ENCODE data around the gene TRIB2. TPM values are rescaled to one million over a fixed set of nuclear protein-coding genes. Genes with fewer than 3 reads are reported as not detected.

Gene TRIB2
- total and polyA plus RNA-seq, 11 donors, result 31.2 to 140 (median 41.4) TPM

DNA sequence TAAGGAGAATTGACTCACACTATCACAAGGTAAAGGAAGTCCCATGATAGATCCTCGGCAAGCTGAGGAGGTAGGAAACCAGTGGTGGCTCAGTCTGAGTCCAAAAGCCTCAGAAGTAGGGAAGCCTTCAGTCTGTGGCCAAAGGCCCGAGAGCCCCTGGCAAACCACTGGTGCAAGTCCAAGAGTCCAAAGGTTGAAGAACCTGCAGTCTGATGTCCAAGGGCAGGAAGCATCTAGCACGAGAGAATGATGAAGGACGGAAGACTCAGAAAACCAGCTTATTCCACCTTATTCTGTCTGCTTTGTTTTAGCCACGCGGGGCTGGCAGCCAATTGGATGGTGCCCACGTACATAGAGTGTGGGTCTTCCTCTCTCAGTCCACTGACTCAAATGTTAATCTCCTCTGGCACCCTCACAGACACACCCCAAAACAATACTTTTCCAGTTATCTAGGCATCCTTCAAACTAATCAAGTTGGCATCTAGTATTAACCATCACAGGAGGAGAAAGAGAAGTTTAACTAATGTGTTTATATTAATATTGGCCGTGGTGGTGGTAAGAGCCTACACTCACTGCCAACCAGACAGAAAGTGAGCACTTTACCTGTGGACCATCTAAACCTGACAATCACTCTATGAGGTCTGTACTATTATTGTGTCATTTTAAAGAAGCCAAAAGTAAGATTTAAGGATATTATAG is 8.1 kb upstream of the TRIB2 start:
- no peak for DNase-seq
- no peak for TF ChIP-seq POLR2A (IDR thresholded peaks at IDR 0.05)
- no peak for TF ChIP-seq CTCF (IDR thresholded peaks at IDR 0.05)

DNA sequence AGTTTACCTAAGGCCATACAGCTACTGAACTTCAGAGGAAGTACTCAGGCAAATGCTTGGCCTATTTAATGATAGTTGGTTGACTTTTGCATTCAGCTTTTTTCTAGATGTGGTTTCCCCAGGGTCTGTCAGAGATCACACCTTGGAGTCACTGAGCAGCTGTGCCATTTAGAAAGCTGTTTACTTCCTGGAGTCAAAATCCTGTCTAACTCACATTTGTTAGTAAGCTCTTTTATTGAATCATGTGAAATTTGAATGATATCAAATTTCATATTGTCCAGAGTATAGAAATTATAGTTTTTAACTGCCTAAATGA is 7.6 kb upstream of the TRIB2 start:
- intact Hi-C loops (cut with DNase I), result loop anchor here in 2 of 10 donors (5.0 to 10.0 kb wide), 2 partner anchors 42 to 164 kb away; no protein-coding TSS in a partner anchor
- Histone ChIP-seq H3K27me3 (no peaks in the 10 kb centered on the region), H3K27ac (peak overlapping the region in 1 of 12 donors; percentile 48), H3K4me1 (peaks cover 0 to 18% (median under 1%) of the 10 kb centered on the region in 12 donors), H3K36me3 (no peaks in the 10 kb centered on the region), H3K9me3 (peaks cover 0 to 8% (median 0%) of the 10 kb centered on the region in 12 donors), H3K4me3 (no peak overlapping the region)
- ATAC-seq (no peak), DNase-seq (no peak)
- TF ChIP-seq POLR2A (IDR thresholded peaks at IDR 0.05), result no peak
- no peak for TF ChIP-seq CTCF (IDR thresholded peaks at IDR 0.05)

More for the DNA sequence above, 8.1 kb upstream of the TRIB2 start:
- H3K4me3 ChIP-seq, result no peak overlapping the region
- WGBS, 4 donors, result 92 to 96% (median 94%) methylated on average over 8 of the region's 8 CpGs
- H3K9me3 ChIP-seq, result peaks cover 0 to 8% (median 0%) of the 10 kb centered on the region in 12 donors
- no peaks in the 10 kb centered on the region for H3K36me3 ChIP-seq
- no peaks in the 10 kb centered on the region for H3K27me3 ChIP-seq
- H3K4me1 ChIP-seq, result peaks cover 0 to 16% (median 0%) of the 10 kb centered on the region in 12 donors
- intact Hi-C loops (cut with DNase I), result loop anchor here in 2 of 10 donors (5.0 to 10.0 kb wide), 2 partner anchors 41 to 164 kb away; no protein-coding TSS in a partner anchor
- H3K27ac ChIP-seq, result peak overlapping the region in 1 of 12 donors; percentile 48
- no peak for ATAC-seq

DNA sequence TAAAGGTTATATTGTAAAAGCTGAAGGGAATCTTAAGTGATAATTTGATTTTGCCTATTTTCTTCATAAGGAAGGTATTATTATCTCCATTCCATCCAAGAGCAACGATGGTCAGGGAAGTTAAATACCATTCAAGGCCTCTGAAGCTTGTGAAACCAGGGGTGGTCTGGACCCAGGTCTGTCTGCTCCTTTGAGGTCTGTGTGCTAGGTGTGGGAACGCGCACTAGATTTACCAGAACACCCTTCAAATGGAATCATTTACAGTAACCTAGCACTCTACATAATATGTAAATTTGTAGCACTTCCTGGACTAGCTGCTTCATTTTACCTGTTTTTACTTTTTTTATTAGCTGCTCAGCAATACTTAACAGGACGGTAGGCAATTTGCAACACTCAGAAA is 6.4 kb upstream of the TRIB2 start:
- peaks cover 0 to 4% (median 0%) of the 10 kb centered on the region in 12 donors for H3K9me3 ChIP-seq
- ATAC-seq, result no peak
- intact Hi-C loops (cut with DNase I), result loop anchor here in 9 of 10 donors (5.0 to 10.0 kb wide), 15 partner anchors 156 to 876 kb away; no protein-coding TSS in a partner anchor
- 90 to 99% (median 96%) methylated on average over 4 of the region's 4 CpGs for WGBS, 4 donors
- H3K36me3 ChIP-seq, result no peaks in the 10 kb centered on the region
- no peaks in the 10 kb centered on the region for H3K27me3 ChIP-seq
- no peak overlapping the region for H3K27ac ChIP-seq
- TF ChIP-seq CTCF (IDR thresholded peaks at IDR 0.05) (no peak), POLR2A (IDR thresholded peaks at IDR 0.05) (no peak)
- no peak for DNase-seq
- H3K4me3 ChIP-seq, result no peak overlapping the region
- peaks cover 0 to 25% (median 11%) of the 10 kb centered on the region in 12 donors for H3K4me1 ChIP-seq

DNA sequence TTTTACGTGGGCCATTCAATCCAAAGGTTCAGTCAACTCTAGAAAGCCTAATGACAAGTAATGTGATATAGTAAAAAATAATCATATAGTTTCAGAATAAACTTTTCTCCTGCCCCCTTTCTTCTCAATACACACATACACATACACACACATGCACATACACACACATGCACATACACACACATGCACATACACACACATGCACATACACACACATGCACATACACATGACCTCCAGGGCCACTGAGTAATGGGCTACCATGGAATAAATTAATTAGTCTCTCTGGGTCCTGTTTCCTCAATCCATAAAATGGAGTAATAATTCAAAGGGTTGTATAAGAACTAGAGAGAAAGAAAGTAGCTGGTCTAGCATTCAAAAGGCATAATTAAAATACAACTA is 5.4 kb upstream of the TRIB2 start:
- ATAC-seq, result no peak
- WGBS, 4 donors, result 92 to 98% (median 96%) methylated on average over 1 of the region's 1 CpG
- Histone ChIP-seq H3K4me3 (no peak overlapping the region), H3K36me3 (no peaks in the 10 kb centered on the region), H3K27ac (no peak overlapping the region), H3K27me3 (no peaks in the 10 kb centered on the region), H3K9me3 (no peaks in the 10 kb centered on the region), H3K4me1 (peaks cover 0 to 36% (median 17%) of the 10 kb centered on the region in 12 donors)
- DNase-seq, result no peak
- no peak for TF ChIP-seq POLR2A (IDR thresholded peaks at IDR 0.05)
- intact Hi-C loops (cut with DNase I), result loop anchor here in 9 of 10 donors (5.0 to 10.0 kb wide), 15 partner anchors 157 to 877 kb away; no protein-coding TSS in a partner anchor
